Stimulated activated CD4-positive, alpha-beta T cell treated with anti-CD3 and anti-CD28 coated beads, Interleukin-4, amount 100 ng/mL, for 24 hours (primary cell): ENCODE results near the gene PRPF4.

Source experiments
- DNase-seq: peaks from one replicate; pipeline ENCODE4 v3.0.0-alpha.2; 2020

The PRPF4 gene

GRCh38 chr9:113315231-113315630 is 39.8 kb downstream of the PRPF4 start:
- no peak for DNase-seq

GRCh38 chr9:113316030-113316429 is 40.6 kb downstream of the PRPF4 start:
- DNase-seq, result no peak

GRCh38 chr9:113317777-113318176 is 42.3 kb downstream of the PRPF4 start:
- no peak for DNase-seq

GRCh38 chr9:113319054-113319453 is 43.6 kb downstream of the PRPF4 start:
- DNase-seq, result no peak

- no peak for DNase-seq
Observed at GRCh38 chr9:113320051-113320450, 44.6 kb downstream of the PRPF4 start.

- DNase-seq, result no peak
Observed at GRCh38 chr9:113322671-113323070, 47.2 kb downstream of the PRPF4 start.

- DNase-seq, result no peak
Observed at GRCh38 chr9:113326230-113326629, 50.8 kb downstream of the PRPF4 start.

- DNase-seq, result no peak
Observed at GRCh38 chr9:113328045-113328782, 52.8 kb downstream of the PRPF4 start.

- DNase-seq, result no peak
Observed at GRCh38 chr9:113331780-113332179, 56.3 kb downstream of the PRPF4 start.

GRCh38 chr9:113337714-113338113 is 62.3 kb downstream of the PRPF4 start:
- no peak for DNase-seq

- DNase-seq, result peak; percentile 83
Observed at GRCh38 chr9:113340011-113340699, 64.7 kb downstream of the PRPF4 start, which contains the start of gene WDR31. WDR31 (minus strand) TSS chr9:113340275; CDS start chr9:113332022, 8,253 bp downstream.

- DNase-seq, result no peak
Observed at GRCh38 chr9:113341712-113342410, 66.4 kb downstream of the PRPF4 start.
